Kidney (tissue), 14 donors: ENCODE results near the gene SURF1. TPM values are rescaled to one million over a fixed set of nuclear protein-coding genes. Genes with fewer than 3 reads are reported as not detected.

Experiments
- DNase-seq, 5 donors: peaks; one replicate each; pipeline ENCODE4 v3.0.0-alpha.2; 2013 to 2020
- FAIRE-seq: peaks from 2 replicates; lab custom pipeline; 2012; peaks lifted over from hg19 to GRCh38; lab: Jason Lieb, UNC
- H3K27ac ChIP-seq, 2 donors: one replicate each; pipeline ENCODE4 v1.7.0; 2013; ENCODE audit warnings: low read depth in 2 of 2, low read length in 2 of 2, inconsistent platforms in 1 of 2
- H3K27me3 ChIP-seq: one replicate; pipeline ENCODE4 v1.7.1; 2013; ENCODE audit warnings: low read length, inconsistent platforms; ENCODE audit not compliant: control insufficient read depth, insufficient read depth
- H3K36me3 ChIP-seq, 3 donors: one replicate each; pipeline versions ENCODE4 v1.7.0 to v1.7.1; 2013; ENCODE audit warnings: low read length in 3 of 3, control low read depth in 1 of 3, inconsistent platforms in 1 of 3; ENCODE audit not compliant: insufficient read depth in 3 of 3, control insufficient read depth in 2 of 3
- H3K4me1 ChIP-seq, 3 donors: one replicate each; pipeline versions ENCODE4 v1.7.0 to v1.7.1; 2013; ENCODE audit warnings: low read length in 3 of 3, inconsistent platforms in 1 of 3, low read depth in 1 of 3; ENCODE audit not compliant: control insufficient read depth in 2 of 3, insufficient read depth in 2 of 3
- H3K4me3 ChIP-seq, 3 donors: one replicate each; pipeline versions ENCODE4 v1.7.0 to v1.8.1; 2013; ENCODE audit warnings: low read length in 3 of 3, control low read depth in 1 of 3, inconsistent platforms in 1 of 3
- H3K9ac ChIP-seq, 3 donors: one replicate each; pipeline versions ENCODE4 v1.7.0 to v1.7.1; 2013; ENCODE audit warnings: low read length in 3 of 3, control low read depth in 1 of 3, inconsistent platforms in 1 of 3
- H3K9me3 ChIP-seq, 3 donors: one replicate each; pipeline versions ENCODE4 v1.7.0 to v1.7.1; 2013; ENCODE audit warnings: low read length in 3 of 3, control low read depth in 1 of 3, inconsistent platforms in 1 of 3; ENCODE audit not compliant: control insufficient read depth in 2 of 3, insufficient read depth in 1 of 3
- intact Hi-C: fragments of 100-400 bp; cut with DNase I; formaldehyde crosslinking; loops from one replicate; pipeline ENCODE4 v1.11.1; 2022
- polyA plus RNA-seq: library from polyadenylated mRNA; stranded (reverse); fragments of 350-450 nt; fragmentation: Illumina TruSeq; extraction: RNeasy Lipid Tissue Mini Kit (QIAGEN cat#74804); gene quantifications from one replicate; pipeline ENCODE4 v1.2.3, GENCODE V29; 2014; ENCODE audit warnings: low read depth, low replicate concordance; ENCODE audit not compliant: insufficient read depth
- total RNA-seq: library from RNA; stranded (reverse); fragmentation: NEBNext Ultra II Directional; extraction: Animal tissue kit (Norgen Biotek cat#: 25700); gene quantifications from one replicate; pipeline ENCODE4 v1.2.1, GENCODE V29; 2021
- TF ChIP-seq, protein P1 (sequence below): IDR thresholded peaks from 3 replicates; pipeline ENCODE4 v1.5.1; 2012; ENCODE audit warnings: mild to moderate bottlenecking, moderate library complexity, borderline replicate concordance; ENCODE audit not compliant: insufficient read depth; ENCODE audit errors: extremely low read depth
- donor health status: control.
- donor health status: control.
- donor health status: control.
- donor health status: control.
- donor health status: control.
- donor health status: DM: yes; HTN: yes; CAD: no.
- donor health status: Normal renal cell carcinoma (clear cell type).

The SURF1 gene
- total and polyA plus RNA-seq, 2 donors from 2014 or later, result 45.0 to 165 TPM

DNA sequence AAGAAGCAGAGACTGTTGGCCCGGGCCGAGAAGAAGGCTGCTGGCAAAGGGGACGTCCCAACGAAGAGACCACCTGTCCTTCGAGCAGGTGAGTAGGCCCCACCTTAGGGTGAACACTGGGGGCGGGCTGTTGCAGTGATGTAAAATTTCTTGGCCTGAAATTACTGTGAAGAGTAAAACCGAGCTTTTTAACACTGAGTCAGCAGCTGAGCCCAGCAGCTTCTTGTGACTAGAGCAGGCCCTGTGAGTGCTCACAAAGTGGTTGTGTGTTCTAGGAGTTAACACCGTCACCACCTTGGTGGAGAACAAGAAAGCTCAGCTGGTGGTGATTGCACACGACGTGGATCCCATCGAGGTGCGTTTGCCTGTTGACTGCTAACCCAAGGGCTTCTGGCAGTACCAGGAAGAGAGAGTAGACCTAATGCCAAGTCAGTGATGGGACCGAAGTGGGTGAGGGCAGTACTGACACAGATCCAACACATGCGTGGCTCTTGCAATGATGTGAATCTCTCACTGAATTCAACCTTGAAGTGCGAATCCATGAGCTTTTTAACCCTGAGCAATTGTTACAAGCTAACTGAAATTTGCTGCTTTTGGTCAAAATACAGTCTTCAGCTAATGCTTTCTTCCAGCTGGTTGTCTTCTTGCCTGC lies 6.2 kb downstream of the SURF1 start:
- FAIRE-seq (no peak), DNase-seq (peak in 1 of 5 donors; percentile 27)
- no peaks in the 10 kb centered on the region for H3K9me3 ChIP-seq
- H3K4me3 ChIP-seq, result no peak overlapping the region
- intact Hi-C loops, result no loop called here
- peaks cover 10 to 41% (median 29%) of the 10 kb centered on the region in 3 donors for H3K36me3 ChIP-seq
- H3K27ac ChIP-seq, result no peak overlapping the region
- no peaks in the 10 kb centered on the region for H3K27me3 ChIP-seq
- peaks cover 4 to 22% (median 5%) of the 10 kb centered on the region in 3 donors for H3K4me1 ChIP-seq
- H3K9ac ChIP-seq, result no peak overlapping the region
- TF ChIP-seq, protein P1, sequence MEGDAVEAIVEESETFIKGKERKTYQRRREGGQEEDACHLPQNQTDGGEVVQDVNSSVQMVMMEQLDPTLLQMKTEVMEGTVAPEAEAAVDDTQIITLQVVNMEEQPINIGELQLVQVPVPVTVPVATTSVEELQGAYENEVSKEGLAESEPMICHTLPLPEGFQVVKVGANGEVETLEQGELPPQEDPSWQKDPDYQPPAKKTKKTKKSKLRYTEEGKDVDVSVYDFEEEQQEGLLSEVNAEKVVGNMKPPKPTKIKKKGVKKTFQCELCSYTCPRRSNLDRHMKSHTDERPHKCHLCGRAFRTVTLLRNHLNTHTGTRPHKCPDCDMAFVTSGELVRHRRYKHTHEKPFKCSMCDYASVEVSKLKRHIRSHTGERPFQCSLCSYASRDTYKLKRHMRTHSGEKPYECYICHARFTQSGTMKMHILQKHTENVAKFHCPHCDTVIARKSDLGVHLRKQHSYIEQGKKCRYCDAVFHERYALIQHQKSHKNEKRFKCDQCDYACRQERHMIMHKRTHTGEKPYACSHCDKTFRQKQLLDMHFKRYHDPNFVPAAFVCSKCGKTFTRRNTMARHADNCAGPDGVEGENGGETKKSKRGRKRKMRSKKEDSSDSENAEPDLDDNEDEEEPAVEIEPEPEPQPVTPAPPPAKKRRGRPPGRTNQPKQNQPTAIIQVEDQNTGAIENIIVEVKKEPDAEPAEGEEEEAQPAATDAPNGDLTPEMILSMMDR, result no peak

DNA sequence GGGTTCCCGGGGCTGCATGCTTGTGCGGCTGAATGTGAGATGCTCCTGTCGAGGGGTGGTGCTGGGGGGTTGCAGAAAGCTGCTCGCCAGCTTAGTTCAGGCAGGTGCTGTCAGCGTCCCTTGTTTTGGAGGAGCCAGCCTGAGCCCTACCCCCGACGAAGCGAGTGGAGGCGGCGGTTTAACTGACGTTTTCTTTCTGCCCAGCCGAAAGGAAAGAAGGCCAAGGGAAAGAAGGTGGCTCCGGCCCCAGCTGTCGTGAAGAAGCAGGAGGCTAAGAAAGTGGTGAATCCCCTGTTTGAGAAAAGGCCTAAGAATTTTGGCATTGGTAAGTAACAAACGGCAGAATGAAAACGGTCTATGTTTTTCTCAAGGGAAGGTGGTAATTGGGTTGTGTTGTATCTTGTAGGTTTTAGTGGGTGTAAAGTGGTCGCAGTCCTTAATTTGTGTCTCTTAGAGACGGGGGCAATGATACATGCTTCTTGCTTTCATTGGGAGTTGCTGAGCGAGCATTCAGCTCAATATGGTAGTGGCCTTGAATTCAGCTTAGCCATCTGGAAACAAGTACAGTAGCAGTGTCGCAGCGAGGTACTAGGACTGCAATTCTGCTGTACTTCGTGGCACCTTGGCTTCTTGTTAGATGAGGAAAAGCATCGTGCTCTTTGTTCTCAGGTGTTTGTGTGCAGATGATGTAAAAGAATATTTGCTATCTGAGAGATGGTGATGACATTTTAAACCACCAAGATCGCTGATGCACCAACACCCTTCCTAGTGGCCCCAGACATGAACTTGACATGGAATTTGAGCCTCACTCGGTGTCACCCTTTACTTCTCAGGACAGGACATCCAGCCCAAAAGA lies 7.3 kb downstream of the SURF1 start:
- no peaks in the 10 kb centered on the region for H3K27me3 ChIP-seq
- TF ChIP-seq, protein P1, result no peak
- no peak for DNase-seq
- H3K4me1 ChIP-seq, result peaks cover 4 to 19% (median 5%) of the 10 kb centered on the region in 3 donors
- no peaks in the 10 kb centered on the region for H3K9me3 ChIP-seq
- H3K4me3 ChIP-seq, result peak overlapping the region; percentile 76 to 99 (median 93)
- peak overlapping the region; percentile 91 to 99 (median 92) for H3K9ac ChIP-seq
- intact Hi-C loops, result no loop called here
- FAIRE-seq, result no peak
- peak overlapping the region; percentile 84 to 96 for H3K27ac ChIP-seq
- H3K36me3 ChIP-seq, result peaks cover 10 to 50% (median 29%) of the 10 kb centered on the region in 3 donors

DNA sequence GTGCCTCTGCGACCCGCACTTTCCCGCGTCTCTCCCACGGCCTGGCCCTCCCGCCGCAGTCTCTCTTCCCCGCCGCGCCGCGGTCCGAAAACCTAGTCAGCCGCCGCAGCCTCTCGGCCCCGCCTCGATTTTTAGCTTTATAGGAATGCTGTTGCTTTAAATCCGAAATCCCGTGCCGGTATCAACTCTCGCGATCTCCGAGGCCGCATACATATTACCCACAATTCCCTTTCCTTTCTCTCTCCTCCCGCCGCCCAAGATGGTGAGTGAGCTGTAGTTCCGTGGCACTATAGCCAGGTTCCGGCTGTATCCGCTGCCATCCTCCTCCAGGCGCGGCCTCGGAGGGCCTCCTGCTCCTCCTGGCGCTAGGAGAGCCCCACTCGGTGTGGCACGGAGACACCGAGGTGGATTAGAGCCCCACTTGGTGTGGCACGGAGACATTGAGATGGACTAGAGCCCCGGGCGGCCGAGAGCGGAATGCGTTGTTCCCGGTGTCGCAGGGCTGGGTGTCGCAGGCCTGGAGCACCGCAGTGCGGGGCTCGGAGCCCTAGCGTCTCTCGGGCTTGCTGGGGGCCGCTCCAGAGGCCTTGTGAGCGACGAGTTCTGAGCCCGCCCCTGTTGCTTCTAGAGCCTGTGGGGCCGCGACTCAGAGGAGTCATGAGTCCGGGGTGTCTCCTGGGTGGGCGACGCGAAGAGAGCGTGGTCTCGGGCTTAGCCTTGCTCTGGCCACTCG lies 8.1 kb downstream of the SURF1 start, which contains the start of the genes MED22 and RPL7A:
TSS of gene MED22 (minus strand) at position 147 of the 733 bp plus-strand sequence. CDS start 1,469 bp downstream, outside the sequence.
TSS of gene RPL7A (plus strand) at position 234 of the 733 bp plus-strand sequence. CDS start at position 260, 26 bp downstream.
- TF ChIP-seq, protein P1, result no peak
- no peaks in the 10 kb centered on the region for H3K27me3 ChIP-seq
- intact Hi-C loops, result no loop called here
- H3K9me3 ChIP-seq, result no peaks in the 10 kb centered on the region
- peak; percentile 96 to 99 (median 97) for DNase-seq
- peak within 1 kb of the TSS; percentile 76 to 99 (median 93) for H3K4me3 ChIP-seq
- H3K4me1 ChIP-seq, result peaks cover 4 to 19% (median 5%) of the 10 kb centered on the region in 3 donors
- H3K36me3 ChIP-seq, result peaks cover 10 to 58% (median 32%) of the 10 kb centered on the region in 3 donors
- peak within 1 kb of the TSS; percentile 91 to 99 (median 92) for H3K9ac ChIP-seq
- peak within 1 kb of the TSS; percentile 84 to 96 for H3K27ac ChIP-seq
- no peak for FAIRE-seq
